NCI-H774 (cell line): Measurements from ENCODE around the gene B3GAT1.
A peak's percentile ranks its signal among the peaks of the same experiment; 100 is the strongest.

Source experiments
- DNase-seq: peaks from one replicate; lab custom pipeline; 2025; lab: John Stamatoyannopoulos, UW

Gene B3GAT1

DNA sequence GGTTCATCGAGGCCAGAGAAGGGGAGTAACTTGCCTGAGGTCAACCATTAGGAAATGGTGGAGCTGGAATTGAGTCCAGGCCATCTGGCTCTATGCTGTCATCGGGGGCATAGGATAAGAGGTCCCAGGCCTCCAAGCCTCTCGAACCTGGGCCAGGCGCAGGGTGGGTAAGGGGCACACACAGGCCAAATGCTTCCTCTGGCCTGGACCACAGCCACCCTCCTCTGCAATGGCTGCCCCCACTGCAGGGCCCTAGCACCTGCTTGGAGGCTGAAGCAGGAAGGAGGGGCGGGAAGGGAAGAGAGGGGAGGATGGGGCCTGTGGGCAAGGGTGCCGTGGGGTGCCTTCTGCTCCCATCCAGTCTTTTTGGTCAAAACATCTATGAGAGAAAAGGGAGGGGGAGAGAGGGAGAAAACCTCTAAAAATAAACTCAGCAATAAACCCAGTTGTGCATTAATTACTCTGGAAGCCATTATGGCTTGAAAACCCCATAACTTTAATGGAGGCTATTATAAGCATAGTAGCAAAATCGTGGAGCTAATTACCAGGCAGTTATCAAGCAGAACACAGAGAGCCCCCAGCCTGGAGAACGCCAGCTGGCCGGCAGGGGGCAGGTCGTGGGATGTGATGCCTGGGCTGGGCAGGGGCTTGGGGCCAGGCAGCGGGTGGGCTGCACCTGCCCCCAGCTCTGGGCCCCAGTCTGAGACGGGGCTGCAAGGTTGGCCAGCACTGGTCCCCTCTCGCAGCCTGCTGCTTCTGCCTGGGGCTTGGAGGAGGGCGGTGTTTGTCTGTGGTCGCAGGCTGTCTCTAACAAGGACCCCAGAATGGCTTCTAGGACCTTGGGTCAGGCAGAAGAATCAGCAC is 21.1 kb downstream of the B3GAT1 start:
- no peak for DNase-seq

GRCh38 chr11:134389464-134390180 is 22.4 kb downstream of the B3GAT1 start:
- no peak for DNase-seq

DNA sequence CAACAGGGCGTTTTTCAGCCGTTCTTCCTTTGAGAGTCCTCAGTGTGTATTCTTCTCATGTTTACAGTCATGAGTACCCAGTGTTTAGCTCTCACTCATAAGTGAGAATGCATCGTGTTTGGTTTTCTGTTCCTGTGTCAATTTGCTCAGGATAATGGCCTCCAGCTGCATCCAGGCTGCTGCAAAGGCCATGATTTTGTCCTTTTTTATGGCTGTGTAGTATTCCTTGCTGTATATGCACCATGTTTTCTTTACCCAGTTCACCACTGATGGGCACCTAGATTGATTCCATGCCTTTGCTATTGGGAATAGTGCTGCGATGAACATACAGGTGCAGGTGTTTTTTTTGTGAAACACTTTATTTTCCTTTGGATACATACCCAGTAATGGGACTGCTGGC is 23.5 kb downstream of the B3GAT1 start:
- DNase-seq, result peak; percentile 53

DNA sequence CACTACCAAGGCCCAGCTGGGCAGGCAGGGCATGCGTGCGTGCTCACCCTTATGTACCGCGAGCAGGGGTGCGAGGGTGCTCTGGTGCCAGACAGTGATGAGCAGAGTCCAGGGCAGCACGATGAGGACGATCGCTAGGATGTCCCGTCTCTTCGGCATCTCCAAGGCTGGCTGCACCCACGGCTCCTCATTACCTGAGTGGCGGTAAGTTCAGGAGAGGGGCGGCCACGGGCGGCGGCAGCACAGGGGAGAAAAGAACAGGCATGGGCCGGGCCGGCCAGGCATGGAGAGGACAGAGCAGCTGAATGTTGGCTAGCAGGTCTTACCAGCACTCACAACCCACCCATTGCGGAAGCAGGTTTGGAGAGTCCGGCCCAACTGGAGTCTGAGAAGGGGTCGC is 24.5 kb downstream of the B3GAT1 start:
- no peak for DNase-seq

- DNase-seq, result no peak
These were observed 25.1 kb downstream of the B3GAT1 start for GRCh38 chr11:134386945-134387344.

DNA sequence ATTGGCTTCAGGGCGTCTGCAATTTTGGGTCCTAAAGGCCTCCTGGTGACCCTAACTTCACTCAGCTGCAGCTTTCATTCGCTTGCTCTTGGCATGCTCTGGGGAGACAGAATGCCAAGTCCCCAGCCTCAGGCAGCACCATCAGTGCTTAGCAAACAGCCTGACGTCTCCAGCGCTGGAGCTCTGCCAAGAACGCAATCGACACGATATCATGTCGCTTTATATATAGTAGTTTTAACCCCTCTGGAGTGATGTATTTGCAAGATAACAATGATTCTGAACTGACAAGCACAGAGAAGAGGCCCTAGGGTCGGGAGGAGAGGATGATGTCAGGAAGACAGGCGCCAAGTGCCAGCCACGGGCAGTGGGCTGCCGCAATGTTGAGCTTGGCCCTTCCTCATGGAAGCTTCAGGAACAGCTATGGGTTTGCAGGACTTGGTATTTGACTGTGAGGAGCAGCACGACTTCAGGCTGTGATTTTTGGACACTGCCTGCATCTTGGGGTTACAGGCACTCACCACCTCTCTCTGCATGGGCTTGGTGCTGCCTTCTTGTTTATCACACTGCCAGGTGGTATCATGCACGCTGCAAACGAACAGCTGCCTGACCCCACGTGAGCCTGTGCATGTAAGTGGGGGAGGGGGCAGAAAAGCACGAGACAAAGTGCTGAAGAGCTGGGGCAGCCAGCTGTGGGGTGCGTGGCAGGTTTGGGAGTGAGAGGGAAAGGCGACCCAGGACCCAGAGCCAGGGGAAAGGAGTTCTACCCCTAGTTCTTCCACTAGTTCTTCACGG is 26.1 kb downstream of the B3GAT1 start:
- DNase-seq, result peak; percentile 37

- no peak for DNase-seq
These were observed 26.9 kb downstream of the B3GAT1 start for GRCh38 chr11:134385171-134385570.

DNA sequence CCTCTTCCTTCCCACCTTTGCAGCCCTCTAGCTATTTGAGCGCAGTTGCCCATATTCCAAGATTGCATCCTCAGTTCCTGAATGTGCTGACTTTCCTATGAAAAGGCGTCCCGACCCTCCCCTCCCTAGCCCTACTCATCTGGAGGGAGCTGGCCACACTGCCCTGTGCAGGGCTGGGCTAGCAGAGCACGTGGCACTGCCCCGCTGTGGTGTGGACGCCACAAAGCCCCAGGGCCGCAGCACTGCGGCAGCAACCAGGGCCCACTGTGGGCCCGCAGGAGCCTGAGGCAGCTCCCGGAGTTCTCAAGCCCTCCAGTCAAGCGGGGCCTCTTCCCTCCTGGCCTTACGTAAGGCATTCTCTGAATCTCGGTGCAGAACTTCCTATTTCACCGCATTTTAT is 27.6 kb downstream of the B3GAT1 start:
- no peak for DNase-seq

GRCh38 chr11:134383576-134384221 is 28.3 kb downstream of the B3GAT1 start:
- no peak for DNase-seq

DNA sequence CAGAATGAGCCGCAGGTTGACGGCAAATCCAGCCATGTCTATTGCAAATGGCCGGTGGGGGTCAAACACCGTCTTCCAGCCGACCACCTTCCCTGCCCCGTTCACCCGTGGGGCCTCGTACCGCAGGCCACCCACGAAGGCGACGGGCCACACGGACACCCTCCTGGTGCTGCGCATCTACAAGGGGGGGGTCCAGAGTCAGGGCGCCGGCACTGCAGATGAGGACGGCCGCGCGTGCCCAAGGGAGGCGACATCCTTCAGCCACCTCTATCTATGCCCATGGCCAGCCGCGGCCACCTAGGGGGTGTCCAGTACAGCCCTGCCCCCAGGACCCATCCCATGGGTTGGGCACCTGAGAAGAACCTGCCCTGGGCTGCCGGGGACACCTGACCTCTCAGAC is 29.2 kb downstream of the B3GAT1 start:
- no peak for DNase-seq

DNA sequence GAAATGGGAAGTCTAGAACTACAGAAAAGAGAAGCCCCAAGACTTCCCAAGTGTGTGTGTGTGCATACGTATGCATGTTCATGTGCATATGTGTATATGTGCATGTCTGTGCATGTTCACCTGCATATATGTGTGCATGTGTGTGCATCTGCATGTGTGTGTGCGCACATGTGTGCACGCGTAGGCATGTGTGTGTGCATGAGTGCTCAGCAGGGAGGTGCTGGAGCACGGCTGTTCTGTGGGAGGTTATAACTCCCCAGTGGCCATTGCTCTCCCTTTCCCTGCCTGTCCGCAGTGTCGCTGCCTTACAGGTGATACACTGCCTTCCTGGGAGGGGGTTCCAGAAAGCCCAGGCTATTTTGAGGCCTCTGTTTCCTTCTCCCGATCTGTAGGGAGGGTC is 29.8 kb downstream of the B3GAT1 start:
- no peak for DNase-seq

DNA sequence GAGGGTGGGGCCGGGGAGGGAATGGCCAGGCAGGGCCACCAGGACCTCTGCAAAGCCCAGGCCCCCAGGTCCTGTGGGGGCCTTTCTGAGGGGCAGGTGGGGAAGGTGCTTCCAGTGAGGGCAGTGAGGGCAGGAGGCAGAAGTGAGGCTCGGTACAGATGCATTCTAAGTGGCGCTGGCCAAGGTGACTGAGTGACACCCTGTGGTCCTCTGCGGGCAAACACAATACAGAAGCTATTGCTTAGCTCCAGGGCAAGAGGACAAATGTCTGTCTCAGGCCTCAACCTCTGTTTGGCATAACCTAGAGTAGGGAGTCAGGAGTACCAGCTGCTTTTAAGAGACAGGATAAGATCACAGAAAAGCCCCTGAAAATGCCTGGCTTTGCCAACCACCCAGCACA is 31.3 kb downstream of the B3GAT1 start:
- DNase-seq, result no peak

- no peak for DNase-seq
These were observed 31.8 kb downstream of the B3GAT1 start for GRCh38 chr11:134380229-134380628.

DNA sequence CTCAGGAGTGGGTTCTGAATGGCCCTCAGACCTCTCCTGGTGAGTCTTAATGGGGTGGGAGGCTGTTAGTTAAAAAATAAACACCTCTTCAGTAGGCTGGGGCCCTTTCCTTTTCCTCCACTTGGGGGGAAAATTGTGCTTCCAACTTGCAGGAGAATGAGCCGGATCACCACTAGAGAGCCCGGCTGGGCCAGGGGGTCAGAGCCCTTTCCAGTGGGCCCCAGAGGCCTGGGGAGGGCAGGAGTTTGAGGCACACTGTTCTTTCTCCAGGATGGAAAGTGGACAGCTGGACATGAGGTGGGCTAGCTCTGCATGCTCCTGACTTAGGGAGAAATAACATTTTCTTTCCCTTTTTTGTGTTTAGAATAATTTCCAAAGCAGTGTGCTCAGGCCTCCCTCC is 32.8 kb downstream of the B3GAT1 start:
- DNase-seq, result no peak

DNA sequence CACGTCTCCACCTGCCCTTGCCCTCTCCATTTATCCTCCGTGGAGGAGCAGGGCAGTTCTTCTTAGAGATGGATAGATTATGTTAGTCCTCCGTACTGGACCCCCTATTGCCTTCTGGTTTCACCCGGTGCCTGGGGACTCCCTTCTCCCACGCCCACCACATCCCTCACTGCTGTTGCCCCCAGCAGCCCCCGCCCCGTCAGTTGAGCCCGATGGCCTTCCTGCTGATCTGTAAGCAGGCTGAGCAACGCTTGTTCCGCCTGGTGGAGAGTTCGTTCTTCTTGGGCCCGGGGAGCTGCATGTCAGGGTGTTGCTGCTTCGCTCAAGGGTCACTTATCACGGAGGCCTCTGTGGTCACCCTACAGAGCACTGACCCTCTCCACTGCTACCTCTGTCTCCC is 34.2 kb downstream of the B3GAT1 start:
- DNase-seq, result no peak

DNA sequence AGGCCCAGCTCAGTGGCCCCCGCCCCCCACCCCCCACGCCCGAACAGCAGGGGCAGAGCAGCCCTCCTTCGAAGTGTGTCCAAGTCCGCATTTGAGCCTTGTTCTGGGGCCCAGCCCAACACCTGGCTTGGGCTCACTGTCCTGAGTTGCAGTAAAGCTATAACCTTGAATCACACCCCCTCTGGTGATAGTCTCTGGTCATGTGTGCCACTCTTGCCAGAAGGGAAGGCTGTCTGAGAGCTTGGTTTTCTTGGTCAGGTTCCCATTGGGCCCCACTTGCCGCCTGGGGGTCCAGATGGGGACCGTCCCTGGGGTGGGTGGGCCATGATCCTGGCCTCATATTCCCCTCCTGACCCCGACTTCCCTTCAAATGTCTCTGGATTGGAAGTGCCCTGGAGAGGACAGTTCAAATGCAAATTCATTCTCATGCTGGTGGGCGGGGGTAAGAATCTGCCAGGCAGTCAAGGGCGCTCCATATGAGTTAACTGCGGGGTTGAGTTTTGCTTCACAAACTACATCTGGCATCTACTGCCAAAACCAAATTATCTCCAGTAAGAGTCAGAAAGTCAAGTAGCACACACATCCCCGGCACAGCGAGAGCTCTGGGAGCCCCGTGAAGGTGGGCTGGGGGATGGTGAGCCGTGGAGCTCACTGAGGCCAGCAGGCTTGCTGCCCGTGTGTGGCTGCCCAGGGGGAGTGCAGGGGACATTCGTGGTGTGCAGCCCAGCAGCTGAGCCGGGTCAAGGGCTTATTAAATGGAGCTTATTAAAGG is 35.7 kb downstream of the B3GAT1 start:
- DNase-seq, result no peak

DNA sequence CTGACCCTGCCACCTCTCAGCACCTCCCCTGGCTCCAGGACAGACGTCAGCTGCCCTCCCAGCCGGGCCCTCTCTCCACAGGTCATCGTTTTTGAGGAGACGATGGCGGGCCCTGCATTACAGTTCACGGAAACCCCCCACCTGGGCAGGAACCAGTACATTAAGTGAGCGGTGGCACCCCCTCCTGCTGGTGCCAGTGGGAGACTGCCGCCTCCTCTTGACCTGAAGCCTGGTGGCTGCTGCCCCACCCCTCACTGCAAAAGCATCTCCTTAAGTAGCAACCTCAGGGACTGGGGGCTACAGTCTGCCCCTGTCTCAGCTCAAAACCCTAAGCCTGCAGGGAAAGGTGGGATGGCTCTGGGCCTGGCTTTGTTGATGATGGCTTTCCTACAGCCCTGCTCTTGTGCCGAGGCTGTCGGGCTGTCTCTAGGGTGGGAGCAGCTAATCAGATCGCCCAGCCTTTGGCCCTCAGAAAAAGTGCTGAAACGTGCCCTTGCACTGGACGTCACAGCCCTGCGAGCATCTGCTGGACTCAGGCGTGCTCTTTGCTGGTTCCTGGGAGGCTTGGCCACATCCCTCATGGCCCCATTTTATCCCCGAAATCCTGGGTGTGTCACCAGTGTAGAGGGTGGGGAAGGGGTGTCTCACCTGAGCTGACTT is 37.0 kb downstream of the B3GAT1 start:
- DNase-seq, result no peak

GRCh38 chr11:134374171-134374570 is 37.9 kb downstream of the B3GAT1 start:
- no peak for DNase-seq

DNA sequence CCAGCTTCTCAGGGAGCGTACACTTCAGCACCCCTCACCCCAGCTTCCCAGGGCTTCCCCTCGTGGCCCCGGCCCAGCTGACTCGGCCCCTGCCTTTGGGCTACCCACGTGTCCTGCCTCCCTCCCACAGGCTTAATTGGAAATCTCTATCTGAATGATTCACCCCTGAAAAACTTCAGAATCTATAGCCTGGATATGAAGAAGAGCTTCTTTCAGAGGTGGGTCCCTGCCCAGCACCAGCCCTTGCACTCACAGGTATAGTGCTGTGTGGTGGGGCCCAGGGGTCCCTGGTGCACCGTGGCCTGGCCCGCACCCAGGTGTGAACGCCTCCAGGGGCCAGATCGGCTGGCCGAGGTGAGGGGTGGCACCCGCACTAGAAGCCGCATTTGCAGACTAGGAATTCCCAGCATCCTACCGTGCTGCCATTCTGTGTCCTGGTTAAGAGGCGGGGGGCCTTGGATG is 38.4 kb downstream of the B3GAT1 start:
- DNase-seq, result no peak

- DNase-seq, result no peak
These were observed 39.1 kb downstream of the B3GAT1 start for GRCh38 chr11:134372961-134373360.

DNA sequence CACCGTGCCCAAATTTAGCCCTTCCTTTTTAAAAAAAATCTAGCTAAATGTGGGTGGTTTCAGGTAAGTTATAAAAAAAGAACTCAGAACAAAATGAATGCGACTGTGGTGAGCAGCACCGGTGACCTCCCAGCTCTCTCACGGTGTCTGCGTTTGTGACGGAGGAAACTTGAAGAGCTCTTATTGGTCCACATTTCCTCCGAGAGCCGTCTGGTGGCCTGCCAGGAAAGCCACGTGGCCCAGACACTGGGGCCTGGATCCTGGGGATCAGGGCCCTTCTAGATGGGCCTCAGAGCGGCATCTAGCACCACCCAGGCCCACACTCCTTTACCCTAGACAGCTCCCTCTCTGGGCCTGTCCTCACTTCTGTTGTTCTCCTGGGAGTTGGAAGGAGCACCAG is 39.5 kb downstream of the B3GAT1 start:
- no peak for DNase-seq
